ENCODE results near the gene PRKCH. TPM values are rescaled to one million over a fixed set of nuclear protein-coding genes. Genes with fewer than 3 reads are reported as not detected.

The PRKCH gene
- total RNA-seq, 4 donors from 2014 or later = 49.5 to 147 (median 59.2) TPM

- Histone ChIP-seq H3K36me3 (no peaks in the 10 kb centered on the region), H3K27ac (no peak overlapping the region), H3K4me1 (peaks cover 39% of the 10 kb centered on the region), H3K4me3 (no peak overlapping the region), H3K9me3 (no peaks in the 10 kb centered on the region), H3K27me3 (no peaks in the 10 kb centered on the region)
- DNase-seq (ENCODE audit: low spot score in 2 of 2) = no peak
- 71% methylated on average over 7 of the region's 7 CpGs for WGBS
- TF ChIP-seq EP300 (IDR thresholded peaks at IDR 0.05) (no peak), CTCF (IDR thresholded peaks at IDR 0.05) (no peak), POLR2AphosphoS5 (IDR thresholded peaks at IDR 0.05) (no peak), POLR2A (IDR thresholded peaks at IDR 0.05) (no peak)
These were observed 96.6 kb downstream of the PRKCH start for GRCh38 chr14:61417883-61418455.

- peak overlapping the region; percentile 20 for H3K27ac ChIP-seq
- no peak for DNase-seq (ENCODE audit: low spot score in 2 of 2)
- no peaks in the 10 kb centered on the region for H3K36me3 ChIP-seq
These were observed 97.4 kb downstream of the PRKCH start for GRCh38 chr14:61418746-61419145.

GRCh38 chr14:61419201-61419600 is 97.8 kb downstream of the PRKCH start:
- Histone ChIP-seq H3K4me3 (no peak overlapping the region), H3K36me3 (no peaks in the 10 kb centered on the region), H3K27ac (peak overlapping the region; percentile 20), H3K9me3 (no peaks in the 10 kb centered on the region), H3K4me1 (peaks cover 39% of the 10 kb centered on the region), H3K27me3 (no peaks in the 10 kb centered on the region)
- TF ChIP-seq EP300 (IDR thresholded peaks at IDR 0.05) (no peak), POLR2A (IDR thresholded peaks at IDR 0.05) (no peak), CTCF (IDR thresholded peaks at IDR 0.05) (no peak), POLR2AphosphoS5 (IDR thresholded peaks at IDR 0.05) (no peak)
- DNase-seq (ENCODE audit: low spot score in 2 of 2) = no peak

More at GRCh38 chr14:61418746-61419145, 97.4 kb downstream of the PRKCH start:
- no peaks in the 10 kb centered on the region for H3K27me3 ChIP-seq
- 39% methylated on average over 4 of the region's 4 CpGs for WGBS
- H3K4me1 ChIP-seq = peaks cover 39% of the 10 kb centered on the region
- no peak overlapping the region for H3K4me3 ChIP-seq
- TF ChIP-seq EP300 (IDR thresholded peaks at IDR 0.05) = no peak
- no peak for TF ChIP-seq POLR2AphosphoS5 (IDR thresholded peaks at IDR 0.05)
- TF ChIP-seq POLR2A (IDR thresholded peaks at IDR 0.05) = no peak
- TF ChIP-seq CTCF (IDR thresholded peaks at IDR 0.05) = no peak
- no peaks in the 10 kb centered on the region for H3K9me3 ChIP-seq

GRCh38 chr14:61420326-61420725 is 98.9 kb downstream of the PRKCH start:
- 69% methylated on average over 4 of the region's 4 CpGs for WGBS
- TF ChIP-seq EP300 (IDR thresholded peaks at IDR 0.05) (no peak), POLR2AphosphoS5 (IDR thresholded peaks at IDR 0.05) (no peak), CTCF (IDR thresholded peaks at IDR 0.05) (no peak), POLR2A (IDR thresholded peaks at IDR 0.05) (no peak)
- Histone ChIP-seq H3K27me3 (no peaks in the 10 kb centered on the region), H3K27ac (peak overlapping the region; percentile 8), H3K4me3 (no peak overlapping the region), H3K4me1 (peaks cover 49% of the 10 kb centered on the region), H3K36me3 (no peaks in the 10 kb centered on the region), H3K9me3 (no peaks in the 10 kb centered on the region)
- no peak for DNase-seq (ENCODE audit: low spot score in 2 of 2)

- Histone ChIP-seq H3K27ac (no peak overlapping the region), H3K27me3 (no peaks in the 10 kb centered on the region), H3K36me3 (no peaks in the 10 kb centered on the region), H3K4me1 (peaks cover 55% of the 10 kb centered on the region), H3K9me3 (no peaks in the 10 kb centered on the region), H3K4me3 (no peak overlapping the region)
- DNase-seq (ENCODE audit: low spot score in 2 of 2) = no peak
- no peak for TF ChIP-seq EP300 (IDR thresholded peaks at IDR 0.05)
- TF ChIP-seq CTCF (IDR thresholded peaks at IDR 0.05) = no peak
- no peak for TF ChIP-seq POLR2AphosphoS5 (IDR thresholded peaks at IDR 0.05)
- TF ChIP-seq POLR2A (IDR thresholded peaks at IDR 0.05) = no peak
- WGBS = 83% methylated on average over 1 of the region's 1 CpG
These were observed 100.0 kb downstream of the PRKCH start for GRCh38 chr14:61421212-61421923.
